ENCODE data around the gene IL36A.

DNA sequence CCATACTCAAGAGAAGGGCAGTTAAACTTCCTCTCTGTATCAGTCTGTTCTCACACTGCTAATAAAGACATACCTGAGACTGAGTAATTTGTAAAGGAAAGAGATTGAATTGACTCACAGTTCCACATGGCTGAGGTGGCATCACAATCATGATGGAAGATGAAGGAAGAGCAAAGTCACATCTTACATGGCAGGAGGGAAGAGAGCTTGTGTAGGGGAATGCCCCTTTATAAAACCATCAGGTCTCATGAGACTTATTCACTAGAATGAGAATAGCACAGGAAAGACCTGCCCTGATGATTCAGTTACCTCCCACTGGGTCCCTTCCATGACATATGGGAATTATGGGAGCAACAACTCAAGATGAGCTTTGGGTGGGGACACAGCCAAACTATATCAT lies 48.8 kb downstream of the IL36A start:
- TF ChIP-seq, protein P1, sequence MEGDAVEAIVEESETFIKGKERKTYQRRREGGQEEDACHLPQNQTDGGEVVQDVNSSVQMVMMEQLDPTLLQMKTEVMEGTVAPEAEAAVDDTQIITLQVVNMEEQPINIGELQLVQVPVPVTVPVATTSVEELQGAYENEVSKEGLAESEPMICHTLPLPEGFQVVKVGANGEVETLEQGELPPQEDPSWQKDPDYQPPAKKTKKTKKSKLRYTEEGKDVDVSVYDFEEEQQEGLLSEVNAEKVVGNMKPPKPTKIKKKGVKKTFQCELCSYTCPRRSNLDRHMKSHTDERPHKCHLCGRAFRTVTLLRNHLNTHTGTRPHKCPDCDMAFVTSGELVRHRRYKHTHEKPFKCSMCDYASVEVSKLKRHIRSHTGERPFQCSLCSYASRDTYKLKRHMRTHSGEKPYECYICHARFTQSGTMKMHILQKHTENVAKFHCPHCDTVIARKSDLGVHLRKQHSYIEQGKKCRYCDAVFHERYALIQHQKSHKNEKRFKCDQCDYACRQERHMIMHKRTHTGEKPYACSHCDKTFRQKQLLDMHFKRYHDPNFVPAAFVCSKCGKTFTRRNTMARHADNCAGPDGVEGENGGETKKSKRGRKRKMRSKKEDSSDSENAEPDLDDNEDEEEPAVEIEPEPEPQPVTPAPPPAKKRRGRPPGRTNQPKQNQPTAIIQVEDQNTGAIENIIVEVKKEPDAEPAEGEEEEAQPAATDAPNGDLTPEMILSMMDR (IDR thresholded peaks at IDR 0.05 in 4 of 5, conservative IDR thresholded peaks at IDR 0.05 in 1 of 5), result no peak
- TF ChIP-seq POLR2A (IDR thresholded peaks at IDR 0.05), result no peak

Measured in gastrocnemius medialis (tissue), 4 donors.